GM23338 (cell line): ENCODE measurements around the gene ZFYVE27. TPM values are rescaled to one million over a fixed set of nuclear protein-coding genes. Genes with fewer than 3 reads are reported as not detected.

Source experiments
- ATAC-seq: fragments of 200-7000 bp; cut with Tn5 transposase; 3 replicates; pipeline ENCODE4 v1.9.1; 2020
- DNase-seq: peaks from one replicate; pipeline ENCODE4 v3.0.0-alpha.2; 2015; ENCODE audit warnings: low spot score
- H2AFZ ChIP-seq: fragments of 200-600 bp; sonication (generic); 2 replicates; pipeline ENCODE4 v1.8.0; 2016; ENCODE audit warnings: antibody characterized with exemption, mild to moderate bottlenecking, moderate library complexity
- H3F3A ChIP-seq: fragments of 200-600 bp; sonication (generic); replicated peaks from 2 replicates; pipeline ENCODE4 v1.8.0; 2017; ENCODE audit warnings: antibody characterized with exemption, mixed run types, low read depth
- H3K27ac ChIP-seq: fragments of 200-600 bp; sonication (generic); 2 replicates; pipeline ENCODE4 v1.6.1; 2016; ENCODE audit warnings: low read depth
- H3K27me3 ChIP-seq: fragments of 200-600 bp; sonication (generic); 2 replicates; pipeline ENCODE4 v1.8.0; 2016; ENCODE audit warnings: mild to moderate bottlenecking, mixed run types, moderate library complexity; ENCODE audit not compliant: insufficient read depth
- H3K36me3 ChIP-seq: fragments of 200-600 bp; sonication (generic); 2 replicates; pipeline ENCODE4 v1.8.0; 2016; ENCODE audit warnings: mild to moderate bottlenecking; ENCODE audit not compliant: insufficient read depth
- H3K4me1 ChIP-seq: fragments of 200-600 bp; sonication (generic); 2 replicates; pipeline ENCODE4 v1.8.0; 2016; ENCODE audit warnings: mild to moderate bottlenecking, moderate library complexity; ENCODE audit not compliant: insufficient read depth
- H3K4me2 ChIP-seq: fragments of 200-600 bp; sonication (generic); 2 replicates; pipeline ENCODE4 v1.7.1; 2017; ENCODE audit warnings: mixed run types
- H3K4me3 ChIP-seq: fragments of 200-600 bp; sonication (generic); 2 replicates; pipeline ENCODE4 v1.6.1; 2016; ENCODE audit warnings: mixed run types
- H3K79me2 ChIP-seq: fragments of 200-600 bp; sonication (generic); replicated peaks from 2 replicates; pipeline ENCODE4 v1.8.0; 2017; ENCODE audit warnings: mild to moderate bottlenecking; ENCODE audit not compliant: insufficient read depth
- H3K9me2 ChIP-seq: fragments of 200-600 bp; sonication (generic); 2 replicates; pipeline ENCODE4 v1.8.0; 2017; ENCODE audit not compliant: insufficient read depth
- H4K20me1 ChIP-seq: fragments of 200-600 bp; sonication (generic); replicated peaks from 2 replicates; pipeline ENCODE4 v1.8.0; 2017; ENCODE audit warnings: mild to moderate bottlenecking; ENCODE audit not compliant: insufficient read depth
- H3K27ac Mint-ChIP-seq: 2 replicates; pipeline ENCODE4 v1.8.0; 2020; ENCODE audit warnings: inconsistent platforms, mild to moderate bottlenecking, moderate library complexity, mixed read lengths
- H3K27me3 Mint-ChIP-seq: 3 replicates; pipeline ENCODE4 v1.8.0; 2022; ENCODE audit warnings: low read depth, mild to moderate bottlenecking, moderate library complexity, mixed read lengths, inconsistent platforms; ENCODE audit not compliant: insufficient read depth, poor library complexity
- H3K36me3 Mint-ChIP-seq: 3 replicates; pipeline ENCODE4 v1.8.0; 2021; ENCODE audit warnings: low read depth, mild to moderate bottlenecking, inconsistent platforms, moderate library complexity, mixed read lengths
- H3K4me1 Mint-ChIP-seq: 3 replicates; pipeline ENCODE4 v1.8.0; 2020; ENCODE audit warnings: mild to moderate bottlenecking, inconsistent platforms, mixed read lengths
- H3K4me3 Mint-ChIP-seq: 3 replicates; pipeline ENCODE4 v1.8.0; 2021; ENCODE audit warnings: moderate library complexity, mild to moderate bottlenecking, inconsistent platforms, mixed read lengths
- H3K9me3 Mint-ChIP-seq: 3 replicates; pipeline ENCODE4 v1.8.0; 2020; ENCODE audit warnings: moderate library complexity, mild to moderate bottlenecking, inconsistent platforms, mixed read lengths
- CREB1 ChIP-seq: fragments of 250-450 bp; sonication (Bioruptor Pico); IDR thresholded peaks from 2 replicates; pipeline ENCODE4 v1.5.0; 2020; ENCODE audit warnings: low read depth, mild to moderate bottlenecking, moderate library complexity
- CTCF ChIP-seq, 2 experiments: fragments of 200-600 bp in 1 of 2; sonication (generic) in 1 of 2; conservative IDR thresholded peaks; 2 replicates each; pipeline versions ENCODE4 v1.5.1 to v1.6.1; 2016 to 2017; ENCODE audit warnings: antibody characterized with exemption in 2 of 2, low read depth in 2 of 2, mild to moderate bottlenecking in 2 of 2, moderate library complexity in 1 of 2
- ETS1 ChIP-seq: IDR thresholded peaks from 2 replicates; pipeline ENCODE4 v1.6.1; 2016; ENCODE audit warnings: antibody characterized with exemption
- EZH2phosphoT487 ChIP-seq: fragments of 200-600 bp; sonication (generic); IDR thresholded peaks from one replicate; pipeline ENCODE4 v1.8.1; 2018; ENCODE audit warnings: antibody characterized with exemption; ENCODE audit not compliant: unreplicated experiment
- NANOG ChIP-seq: IDR thresholded peaks from 2 replicates; pipeline ENCODE4 v1.6.1; 2016; ENCODE audit warnings: antibody characterized with exemption, borderline replicate concordance
- POLR2AphosphoS5 ChIP-seq: IDR thresholded peaks from 2 replicates; pipeline ENCODE4 v1.6.1; 2016; ENCODE audit warnings: antibody characterized with exemption, low read depth
- REST ChIP-seq: IDR thresholded peaks from one replicate; pipeline ENCODE4 v1.6.1; 2018; ENCODE audit warnings: antibody characterized with exemption; ENCODE audit not compliant: unreplicated experiment
- STAT1 ChIP-seq: IDR thresholded peaks from one replicate; pipeline ENCODE4 v1.6.1; 2016; ENCODE audit warnings: antibody characterized with exemption; ENCODE audit not compliant: unreplicated experiment
- ZNF114 ChIP-seq: fragments of 250-450 bp; sonication (Bioruptor Pico); IDR thresholded peaks from 2 replicates; pipeline ENCODE4 v1.5.0; 2020; ENCODE audit warnings: mild to moderate bottlenecking, moderate library complexity
- ZNF462 ChIP-seq: fragments of 250-450 bp; sonication (Bioruptor Pico); IDR thresholded peaks from 2 replicates; pipeline ENCODE4 v1.5.0; 2020; ENCODE audit warnings: mild to moderate bottlenecking, moderate library complexity
- polyA plus RNA-seq: library from polyadenylated mRNA; unstranded; fragments of >200 nt; fragmentation: Nextera tagmentation; extraction: Ambion mirVana; gene quantifications from 2 replicates; pipeline ENCODE4 v1.2.1, GENCODE V29; 2016
- total RNA-seq: library from RNA; depleted of rRNA; stranded (reverse); fragments of >200 nt; shearing (Covaris generic); gene quantifications from 2 replicates; pipeline ENCODE4 v1.2.3, GENCODE V29; 2014

ZFYVE27 gene
- total and polyA plus RNA-seq, 2 experiments from 2014 or later: 15.0 to 25.8 TPM

- H3K4me2 ChIP-seq: no peak overlapping the region
- H3K4me3 Mint-ChIP-seq: no peak overlapping the region
- H3K27ac Mint-ChIP-seq: no peak overlapping the region
- no peaks in the 10 kb centered on the region for H3K9me2 ChIP-seq
- ATAC-seq (peak; percentile 42), DNase-seq (no peak)
- H3K4me1 ChIP-seq: peaks cover 25% of the 10 kb centered on the region
- no peak overlapping the region for H3K27ac ChIP-seq
- H2AFZ ChIP-seq: no peak overlapping the region
- H3F3A ChIP-seq: no peaks in the 10 kb centered on the region
- no peaks in the 10 kb centered on the region for H3K27me3 ChIP-seq
- no peaks in the 10 kb centered on the region for H3K79me2 ChIP-seq
- no peaks in the 10 kb centered on the region for H4K20me1 ChIP-seq
- no peaks in the 10 kb centered on the region for H3K36me3 Mint-ChIP-seq
- no peak overlapping the region for H3K4me3 ChIP-seq
- H3K4me1 Mint-ChIP-seq: peaks cover 27% of the 10 kb centered on the region
- no peaks in the 10 kb centered on the region; the same call in 2 of the 3 replicates for H3K9me3 Mint-ChIP-seq
- peaks cover 17% of the 10 kb centered on the region for H3K27me3 Mint-ChIP-seq
- no peaks in the 10 kb centered on the region for H3K36me3 ChIP-seq
- no peak for TF ChIP-seq ETS1
- no peak for TF ChIP-seq EZH2phosphoT487
- TF ChIP-seq STAT1: no peak
- TF ChIP-seq POLR2AphosphoS5: no peak
- TF ChIP-seq CTCF (conservative IDR thresholded peaks at IDR 0.05; ENCODE audit: low read depth in 2 of 2): no peak
- TF ChIP-seq REST: no peak
- TF ChIP-seq CREB1: no peak
- TF ChIP-seq NANOG: no peak
- TF ChIP-seq ZNF462 (CRISPR knock-in tag): no peak
- no peak for TF ChIP-seq ZNF114
Observed at GRCh38 chr10:97781618-97782331, 44.8 kb downstream of the ZFYVE27 start.
